ENCODE measurements around the gene NEDD9.
A peak's percentile ranks its signal among the peaks of the same experiment; 100 is the strongest.

Gene NEDD9

GRCh38 chr6:11168091-11168635, 64.3 kb downstream of the NEDD9 start:
- no peak for DNase-seq

- DNase-seq: no peak
These were observed 65.5 kb downstream of the NEDD9 start for GRCh38 chr6:11166948-11167347.

- DNase-seq: no peak
These were observed 67.5 kb downstream of the NEDD9 start for GRCh38 chr6:11164717-11165646.

- no peak for DNase-seq
These were observed 68.5 kb downstream of the NEDD9 start for GRCh38 chr6:11163932-11164331.

GRCh38 chr6:11162262-11162661, 70.2 kb downstream of the NEDD9 start:
- DNase-seq: no peak

- DNase-seq: no peak
These were observed 71.2 kb downstream of the NEDD9 start for GRCh38 chr6:11161031-11161956.

- DNase-seq: no peak
These were observed 72.3 kb downstream of the NEDD9 start for GRCh38 chr6:11160199-11160598.

GRCh38 chr6:11155589-11155988, 76.9 kb downstream of the NEDD9 start:
- no peak for DNase-seq

GRCh38 chr6:11153447-11153846, 79.0 kb downstream of the NEDD9 start:
- no peak for DNase-seq

GRCh38 chr6:11152581-11152980, 79.9 kb downstream of the NEDD9 start:
- no peak for DNase-seq

- no peak for DNase-seq
These were observed 81.0 kb downstream of the NEDD9 start for GRCh38 chr6:11151488-11151887.

- no peak for DNase-seq
These were observed 82.9 kb downstream of the NEDD9 start for GRCh38 chr6:11149551-11149950.

- no peak for DNase-seq
These were observed 86.2 kb downstream of the NEDD9 start for GRCh38 chr6:11146117-11146826.

- DNase-seq: peak; percentile 71
These were observed 88.0 kb downstream of the NEDD9 start for GRCh38 chr6:11144393-11144851.

- DNase-seq: peak; percentile 72
These were observed 88.8 kb downstream of the NEDD9 start for GRCh38 chr6:11143394-11144371.

GRCh38 chr6:11142296-11143027, 90.0 kb downstream of the NEDD9 start:
- no peak for DNase-seq

- DNase-seq: no peak
These were observed 91.2 kb downstream of the NEDD9 start for GRCh38 chr6:11141295-11141694.

- DNase-seq: no peak
These were observed 92.4 kb downstream of the NEDD9 start for GRCh38 chr6:11140056-11140455.

- no peak for DNase-seq
These were observed 93.2 kb downstream of the NEDD9 start for GRCh38 chr6:11139051-11139960.
